OCI-LY7 (cell line): ENCODE results near the gene MRTFB. TPM values are rescaled to one million over a fixed set of nuclear protein-coding genes. Genes with fewer than 3 reads are reported as not detected.

Experiments used
- BruUV-seq: library from RNA; stranded (reverse); fragments of 400-500 nt; replicated peaks from 2 replicates; lab custom pipeline; 2021; lab: Mats Ljungman, UMichigan
- CTCF ChIA-PET: fragments of 300-600 bp; sonication (Branson Sonifier 250); formaldehyde crosslinking; loops from one replicate; lab custom pipeline; 2022; ENCODE audit warnings: antibody characterized with exemption; ENCODE audit not compliant: unreplicated experiment; lab: Charles Lee
- POLR2A ChIA-PET: fragments of 300-600 bp; sonication (Branson Sonifier 250); formaldehyde crosslinking; loops from one replicate; lab custom pipeline; 2022; ENCODE audit warnings: antibody characterized with exemption; lab: Charles Lee
- DNase-seq: peaks from one replicate; pipeline ENCODE4 v3.0.0-alpha.2; 2015; ENCODE audit warnings: low spot score
- H2AFZ ChIP-seq: fragments of 200-600 bp; sonication (generic), shearing (Covaris generic); 2 replicates; pipeline ENCODE4 v1.6.1; 2014; ENCODE audit warnings: mild to moderate bottlenecking, antibody characterized with exemption, low read length, moderate library complexity
- H3K27ac ChIP-seq: fragments of 200-600 bp; sonication (generic); 2 replicates; pipeline ENCODE4 v1.5.1; 2014; ENCODE audit warnings: mixed run types, low read depth, mild to moderate bottlenecking, moderate library complexity, low read length, inconsistent platforms; ENCODE audit not compliant: poor library complexity, severe bottlenecking
- H3K36me3 ChIP-seq: fragments of 200-600 bp; sonication (generic); 2 replicates; pipeline ENCODE4 v1.6.1; 2014; ENCODE audit warnings: mild to moderate bottlenecking, antibody characterized with exemption, low read length, moderate library complexity, mixed read lengths; ENCODE audit not compliant: insufficient read depth
- H3K4me1 ChIP-seq: fragments of 200-600 bp; sonication (generic); 2 replicates; pipeline ENCODE4 v1.5.1; 2014; ENCODE audit warnings: mild to moderate bottlenecking, low read length; ENCODE audit not compliant: insufficient read depth, poor library complexity, severe bottlenecking
- H3K4me2 ChIP-seq: fragments of 200-600 bp; sonication (generic); 2 replicates; pipeline ENCODE4 v1.6.1; 2014; ENCODE audit warnings: mild to moderate bottlenecking, low read length
- H3K4me3 ChIP-seq: fragments of 200-600 bp; sonication (generic); 2 replicates; pipeline ENCODE4 v1.5.1; 2014; ENCODE audit warnings: mild to moderate bottlenecking, low read depth, low read length; ENCODE audit not compliant: poor library complexity, severe bottlenecking
- H3K79me2 ChIP-seq: fragments of 200-600 bp; sonication (generic); 2 replicates; pipeline ENCODE4 v1.6.1; 2016; ENCODE audit warnings: low read depth, mild to moderate bottlenecking, low read length, moderate library complexity, mixed read lengths; ENCODE audit not compliant: insufficient read depth
- H3K9me2 ChIP-seq: fragments of 200-600 bp; sonication (generic); 2 replicates; pipeline ENCODE4 v1.6.1; 2016; ENCODE audit warnings: mild to moderate bottlenecking, low read length, mixed read lengths; ENCODE audit not compliant: insufficient read depth
- H3K9me3 ChIP-seq: fragments of 200-600 bp; sonication (generic); 2 replicates; pipeline ENCODE4 v1.6.1; 2014; ENCODE audit warnings: mild to moderate bottlenecking, mixed run types, low read length, mixed read lengths
- H4K20me1 ChIP-seq: fragments of 200-600 bp; sonication (generic); 2 replicates; pipeline ENCODE4 v1.6.1; 2014; ENCODE audit warnings: mild to moderate bottlenecking, antibody characterized with exemption, low read length, moderate library complexity, mixed read lengths; ENCODE audit not compliant: insufficient read depth
- CTCF ChIP-seq: fragments of 200-600 bp; sonication (generic); conservative IDR thresholded peaks from 2 replicates; pipeline ENCODE4 v1.5.1; 2014; ENCODE audit warnings: mild to moderate bottlenecking, antibody characterized with exemption, low read length, moderate library complexity, mixed read lengths
- EZH2phosphoT487 ChIP-seq: fragments of 200-600 bp; sonication (generic); IDR thresholded peaks from 2 replicates; pipeline ENCODE4 v1.6.1; 2018; ENCODE audit warnings: low read depth, borderline replicate concordance, mild to moderate bottlenecking, mixed run types, antibody characterized with exemption, low read length, moderate library complexity, mixed read lengths
- intact Hi-C: fragments of 100-400 bp; cut with micrococcal nuclease; formaldehyde crosslinking; loops from one replicate; pipeline ENCODE4 v1.10.0; 2022; ENCODE audit not compliant: unreplicated experiment
- total RNA-seq, 2 experiments: library from RNA; depleted of rRNA in 1 of 2; stranded (reverse); fragments of >200 nt in 1 of 2; shearing (Covaris generic) in 1 of 2; gene quantifications; 2 replicates each; pipeline ENCODE4 v1.2.3, GENCODE V29; 2014 to 2022

Gene MRTFB
- total RNA-seq, 2 experiments from 2014 or later = 8.5 to 21.4 TPM

GRCh38 chr16:14179116-14179515, 108.0 kb downstream of the MRTFB start:
- H4K20me1 ChIP-seq = no peaks in the 10 kb centered on the region
- H3K4me3 ChIP-seq = no peak overlapping the region
- H3K27ac ChIP-seq = no peak overlapping the region
- intact Hi-C loops = no loop called here
- CTCF ChIA-PET = no interaction called here
- no peaks in the 10 kb centered on the region for H3K4me1 ChIP-seq
- H3K36me3 ChIP-seq = no peaks in the 10 kb centered on the region
- H3K79me2 ChIP-seq = no peaks in the 10 kb centered on the region
- no peak overlapping the region for H2AFZ ChIP-seq
- no peaks in the 10 kb centered on the region for H3K9me2 ChIP-seq
- DNase-seq = no peak
- TF ChIP-seq CTCF = no peak
- no peak for TF ChIP-seq EZH2phosphoT487
- no TSS peak for BruUV-seq
- POLR2A ChIA-PET = no interaction called here
- H3K4me2 ChIP-seq = no peak overlapping the region
- H3K9me3 ChIP-seq = no peaks in the 10 kb centered on the region

GRCh38 chr16:14180481-14180944, 109.4 kb downstream of the MRTFB start:
- Histone ChIP-seq H3K4me2 (no peak overlapping the region), H3K4me3 (no peak overlapping the region), H3K9me3 (no peaks in the 10 kb centered on the region), H3K36me3 (no peaks in the 10 kb centered on the region), H3K4me1 (no peaks in the 10 kb centered on the region), H3K27ac (no peak overlapping the region), H3K79me2 (no peaks in the 10 kb centered on the region), H2AFZ (no peak overlapping the region), H3K9me2 (no peaks in the 10 kb centered on the region), H4K20me1 (no peaks in the 10 kb centered on the region)
- CTCF ChIA-PET = no interaction called here
- no peak for DNase-seq
- TF ChIP-seq CTCF = no peak
- no peak for TF ChIP-seq EZH2phosphoT487
- intact Hi-C loops = no loop called here
- BruUV-seq = no TSS peak
- POLR2A ChIA-PET = no interaction called here

- H3K4me1 ChIP-seq = no peaks in the 10 kb centered on the region
- no TSS peak for BruUV-seq
- TF ChIP-seq EZH2phosphoT487 (no peak), CTCF (no peak)
- H3K4me3 ChIP-seq = no peak overlapping the region
- no peaks in the 10 kb centered on the region for H3K9me2 ChIP-seq
- H3K4me2 ChIP-seq = no peak overlapping the region
- H4K20me1 ChIP-seq = no peaks in the 10 kb centered on the region
- DNase-seq = no peak
- no peaks in the 10 kb centered on the region for H3K79me2 ChIP-seq
- CTCF ChIA-PET = no interaction called here
- intact Hi-C loops = no loop called here
- no peak overlapping the region for H3K27ac ChIP-seq
- H3K9me3 ChIP-seq = no peaks in the 10 kb centered on the region
- POLR2A ChIA-PET = no interaction called here
- H3K36me3 ChIP-seq = no peaks in the 10 kb centered on the region
- H2AFZ ChIP-seq = no peak overlapping the region
These were observed 110.4 kb downstream of the MRTFB start for GRCh38 chr16:14181371-14182050.
